HG03280 (cell line): ENCODE data around the gene SEC62.
"Not testable (repeated sequence)": the region's sequence is repeated elsewhere in the genome, so short reads cannot be mapped to it uniquely, and the experiment has no call there.

Experiments
- ATAC-seq: cut with Tn5 transposase; IDR thresholded peaks from one replicate; pipeline ENCODE4 v1.9.1; 2021; ENCODE audit warnings: mild to moderate bottlenecking, moderate library complexity; ENCODE audit not compliant: unreplicated experiment

SEC62 gene

GRCh38 chr3:170012683-170013400, 46.2 kb downstream of the SEC62 start:
- ATAC-seq, result no peak

- ATAC-seq, result no peak
These were observed 49.5 kb downstream of the SEC62 start for GRCh38 chr3:170016057-170016456.

GRCh38 chr3:170019306-170019705, 52.7 kb downstream of the SEC62 start:
- ATAC-seq, result not testable (repeated sequence)

- no peak for ATAC-seq
These were observed 54.5 kb downstream of the SEC62 start for GRCh38 chr3:170021083-170021482.

- no peak for ATAC-seq
These were observed 55.7 kb downstream of the SEC62 start for GRCh38 chr3:170022336-170022735.

GRCh38 chr3:170023165-170023564, 56.6 kb downstream of the SEC62 start:
- no peak for ATAC-seq

- no peak for ATAC-seq
These were observed 58.0 kb downstream of the SEC62 start for GRCh38 chr3:170024581-170024980.

- no peak for ATAC-seq
These were observed 60.9 kb downstream of the SEC62 start for GRCh38 chr3:170027233-170028102.

GRCh38 chr3:170033489-170033888, 66.9 kb downstream of the SEC62 start:
- no peak for ATAC-seq

- ATAC-seq, result peak; percentile 81
These were observed 71.1 kb downstream of the SEC62 start, which contains the start of gene GPR160 for GRCh38 chr3:170037463-170038433. Gene GPR160 (plus strand): TSS chr3:170037995. CDS start chr3:170083973, 45,978 bp downstream.

GRCh38 chr3:170038434-170039110, 72.0 kb downstream of the SEC62 start:
- peak; percentile 22 for ATAC-seq

GRCh38 chr3:170040418-170040817, 73.8 kb downstream of the SEC62 start:
- no peak for ATAC-seq

GRCh38 chr3:170043506-170043905, 76.9 kb downstream of the SEC62 start:
- ATAC-seq, result no peak

GRCh38 chr3:170044271-170044670, 77.7 kb downstream of the SEC62 start:
- ATAC-seq, result no peak

GRCh38 chr3:170044795-170045244, 78.2 kb downstream of the SEC62 start:
- ATAC-seq, result peak; percentile 76

GRCh38 chr3:170046269-170047132, 79.9 kb downstream of the SEC62 start:
- no peak for ATAC-seq

GRCh38 chr3:170047133-170047404, 80.5 kb downstream of the SEC62 start:
- ATAC-seq, result no peak
